GM19023 (cell line): ENCODE results near the gene PHYKPL.

Experiments used
- ATAC-seq: cut with Tn5 transposase; IDR thresholded peaks from one replicate; pipeline ENCODE4 v1.9.1; 2021; ENCODE audit warnings: mild to moderate bottlenecking, moderate library complexity; ENCODE audit not compliant: unreplicated experiment

PHYKPL gene

DNA sequence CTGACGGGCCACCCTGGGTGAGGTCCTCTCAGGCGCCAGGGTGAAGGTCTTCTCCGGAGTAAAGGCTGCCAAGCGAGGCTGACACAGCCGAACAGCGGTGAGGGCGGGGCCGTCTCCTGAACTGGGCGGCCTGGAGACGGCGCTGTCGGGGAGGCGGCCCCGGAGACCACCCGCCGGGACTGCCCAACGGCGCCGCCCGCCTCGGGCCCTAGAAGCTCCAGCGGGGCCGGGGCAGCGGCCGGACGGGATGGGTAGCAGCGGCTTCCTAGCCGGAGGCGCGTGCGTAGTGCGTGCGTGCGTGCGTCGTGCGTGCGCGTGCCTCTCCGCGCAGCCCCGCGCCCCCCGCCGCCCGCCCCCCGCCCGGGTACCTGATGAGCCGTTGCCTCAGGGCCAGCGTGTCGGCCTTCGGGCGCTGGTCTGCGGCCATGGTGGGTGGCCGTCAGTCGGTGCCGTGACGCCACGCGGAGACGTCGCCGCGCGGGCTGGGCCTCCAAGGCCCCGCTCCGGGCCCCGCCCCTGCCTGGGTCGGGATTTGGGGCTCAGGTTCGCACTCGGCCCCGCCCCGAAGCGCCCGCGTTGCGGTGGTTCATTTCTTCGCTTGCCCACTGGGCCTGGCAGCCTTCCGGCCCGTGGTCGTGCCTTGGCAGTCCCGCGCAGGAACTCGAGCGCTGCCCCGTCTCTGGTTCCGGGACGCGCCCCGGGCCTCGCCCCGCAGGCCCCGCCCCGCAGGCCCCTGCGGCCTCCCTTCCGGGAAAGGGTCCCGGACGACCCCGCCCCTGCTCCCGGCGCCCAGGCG, at the start of gene PHYKPL:
Gene PHYKPL, minus strand, starts transcription at position 679 of the 796 bp plus-strand sequence. Its CDS starts 252 bp downstream, at position 427.
- ATAC-seq: peak; percentile 65

DNA sequence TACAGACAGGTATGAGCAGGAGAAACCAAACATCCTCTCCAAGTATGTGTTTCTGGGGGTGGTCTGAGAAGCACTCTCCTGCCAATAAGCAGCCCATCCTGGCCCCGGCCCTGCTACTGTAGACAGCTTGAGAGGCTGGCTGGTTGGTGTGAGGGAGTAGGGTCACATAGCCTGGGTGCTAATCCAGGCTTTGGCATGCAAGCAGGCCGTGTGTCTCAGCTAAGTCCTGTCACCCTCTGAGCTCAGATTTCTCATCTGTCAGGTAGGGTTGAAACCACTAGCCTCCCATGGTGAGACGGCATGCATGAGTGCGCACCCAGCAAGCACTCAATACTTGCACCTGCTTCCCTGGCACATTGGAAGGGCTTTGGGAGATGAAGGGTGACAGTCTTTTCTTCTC, 49.8 kb upstream of the PHYKPL start:
- no peak for ATAC-seq

DNA sequence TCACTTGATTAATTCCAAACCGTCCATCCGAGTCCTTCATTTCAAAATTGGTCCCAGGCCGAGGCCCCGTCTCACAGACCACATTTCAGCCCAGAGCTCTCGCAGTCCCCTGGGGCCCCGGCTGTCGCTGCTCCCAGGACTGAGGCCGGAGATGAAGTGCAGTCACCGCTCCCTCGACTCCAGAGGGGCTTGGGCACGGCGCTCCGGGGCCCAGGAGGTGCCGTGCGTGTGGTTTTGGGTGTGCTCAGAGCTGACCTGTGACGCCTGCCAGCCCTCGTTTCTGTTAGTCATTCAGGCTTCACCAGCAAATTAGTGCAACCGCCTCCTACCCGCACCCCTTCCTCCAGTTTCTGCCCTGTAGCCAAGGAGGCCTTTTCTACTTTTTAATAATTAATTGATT, 48.7 kb upstream of the PHYKPL start:
- ATAC-seq: no peak

DNA sequence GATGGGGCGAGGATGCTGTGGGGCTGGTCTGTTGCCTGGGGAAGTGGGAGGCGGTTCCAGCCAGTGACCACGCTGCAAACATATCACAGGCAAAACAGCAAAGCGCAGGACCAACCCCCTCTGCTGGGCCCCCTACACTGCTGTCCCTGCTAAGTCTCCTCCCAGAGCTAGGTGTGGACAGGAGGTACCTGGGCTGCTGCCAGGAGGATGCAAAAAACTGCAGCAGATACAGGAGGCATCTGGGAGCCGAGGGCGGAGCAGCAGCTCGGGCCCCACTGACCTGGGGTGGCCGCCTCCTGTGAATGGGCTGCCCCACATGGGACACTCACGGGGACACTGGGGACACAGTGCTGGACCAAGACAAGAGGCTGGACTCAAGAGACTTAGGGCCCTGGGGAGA, 48.0 kb upstream of the PHYKPL start:
- no peak for ATAC-seq

DNA sequence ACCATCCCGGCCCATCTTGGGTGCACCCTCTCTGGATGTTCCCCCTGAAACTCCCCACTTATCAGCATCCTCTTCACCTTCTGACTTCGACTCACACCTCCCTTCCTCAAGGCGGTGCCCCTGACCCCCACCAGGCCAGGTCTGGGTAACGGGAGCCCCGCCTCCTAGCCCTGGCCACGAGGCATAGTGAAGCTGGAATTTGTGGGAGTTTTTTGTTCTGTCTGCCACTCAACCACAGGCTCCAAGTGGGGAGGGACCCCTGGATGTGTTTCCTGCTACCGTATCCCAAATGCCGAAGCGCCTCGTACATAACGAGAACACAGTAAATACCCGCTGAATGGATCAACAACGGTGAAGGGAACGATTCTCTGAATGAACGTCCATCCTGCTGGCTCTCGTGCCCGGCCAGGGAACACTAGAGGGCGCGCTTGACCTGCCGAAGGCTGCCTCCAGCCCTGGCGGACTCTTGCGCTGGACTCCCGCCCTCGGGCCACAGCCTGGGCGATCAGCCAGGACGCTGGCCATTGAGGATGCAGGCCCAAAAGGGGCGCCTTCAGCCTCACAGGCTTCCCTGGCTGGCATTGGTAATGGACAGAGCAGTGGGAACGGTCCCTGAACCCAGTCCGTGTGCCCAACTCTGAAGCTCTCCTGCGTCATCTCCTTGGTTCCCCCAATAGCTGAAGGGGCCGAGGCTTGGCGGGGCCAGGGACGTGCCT, 47.3 kb upstream of the PHYKPL start:
- ATAC-seq: peak; percentile 70

DNA sequence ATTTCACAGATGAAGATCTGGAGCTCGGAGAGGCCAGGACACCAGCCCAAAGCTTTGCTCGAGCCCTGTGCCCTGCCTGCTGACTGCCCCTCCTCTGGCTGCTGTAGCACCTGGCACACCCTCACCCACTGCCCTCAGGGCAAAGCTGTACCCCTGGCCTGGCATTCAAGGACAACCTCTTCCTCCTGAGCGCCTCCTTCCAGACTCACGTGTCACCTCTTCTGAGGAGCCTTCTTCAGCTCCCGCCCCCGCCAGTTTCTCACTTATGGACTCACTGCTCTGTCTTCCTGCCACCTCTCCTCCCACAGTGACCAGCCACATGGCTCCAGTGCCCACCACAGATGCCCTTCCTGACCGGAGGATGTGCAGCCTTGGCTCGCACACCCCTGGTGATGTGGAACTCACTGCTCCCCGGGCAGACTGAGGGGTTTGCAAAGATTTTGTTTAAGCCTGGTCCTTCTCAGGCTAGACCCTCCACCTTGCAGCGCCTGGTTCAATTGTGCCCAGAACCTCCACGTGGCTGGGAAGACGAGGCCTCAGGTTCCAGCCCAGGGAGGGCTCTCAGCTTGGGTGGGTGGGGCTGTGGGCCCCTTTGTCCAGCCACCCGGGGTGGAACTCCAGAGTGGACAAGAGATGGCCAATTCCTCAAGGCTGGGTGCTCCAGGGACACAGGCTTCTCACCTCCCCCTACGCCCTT, 46.6 kb upstream of the PHYKPL start:
- no peak for ATAC-seq

DNA sequence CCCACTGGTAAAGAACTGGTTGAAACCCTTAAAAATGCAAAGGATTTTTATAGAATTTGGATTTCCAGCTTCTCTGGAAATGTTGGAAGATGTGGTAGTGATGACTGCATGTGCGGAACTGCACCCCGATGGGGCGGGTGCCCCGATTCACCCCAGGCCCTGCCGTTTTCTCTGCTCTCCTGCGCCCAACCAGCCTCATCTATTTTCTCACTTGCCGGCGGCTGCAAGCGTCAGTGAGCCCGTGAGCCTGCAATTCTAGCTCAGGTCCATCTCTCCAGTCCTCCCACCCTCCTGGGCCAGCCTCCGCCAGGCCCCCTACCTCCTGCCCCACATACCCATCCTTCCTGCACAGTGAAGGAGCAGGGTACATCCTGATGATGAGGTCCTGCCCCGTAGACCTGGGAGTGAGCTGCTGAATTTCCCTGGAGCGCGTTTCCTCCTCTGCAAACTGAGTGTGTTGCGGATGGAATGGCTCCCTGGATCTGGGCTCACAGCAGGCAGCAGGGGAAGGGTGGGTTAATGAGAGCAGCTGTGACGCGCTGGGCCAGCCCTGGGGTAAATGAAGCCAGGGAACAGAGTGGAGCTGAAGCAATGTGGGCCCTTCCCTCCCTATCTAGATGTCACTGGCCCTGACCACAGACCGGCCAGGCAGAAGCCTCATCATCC, 45.9 kb upstream of the PHYKPL start:
- no peak for ATAC-seq

DNA sequence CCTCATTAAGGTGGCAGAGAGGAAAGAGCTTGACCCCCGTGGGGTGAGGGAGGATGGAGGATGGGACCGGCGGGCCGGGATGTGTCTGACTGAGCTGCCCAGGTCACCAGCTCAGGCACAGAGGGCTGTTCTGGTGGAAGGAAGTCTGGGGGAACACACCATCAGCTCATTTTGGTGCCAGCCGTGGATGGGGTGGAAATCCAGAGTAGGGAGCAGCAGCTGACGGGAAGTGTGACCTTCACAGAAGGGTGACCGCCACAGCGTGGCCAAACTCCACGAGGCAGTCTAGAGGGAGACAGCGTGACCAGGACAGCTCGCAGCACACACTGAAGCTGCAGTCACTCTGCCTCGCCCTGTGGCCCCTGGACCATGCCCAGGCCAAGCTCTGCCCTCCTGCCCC, 45.3 kb upstream of the PHYKPL start:
- no peak for ATAC-seq

DNA sequence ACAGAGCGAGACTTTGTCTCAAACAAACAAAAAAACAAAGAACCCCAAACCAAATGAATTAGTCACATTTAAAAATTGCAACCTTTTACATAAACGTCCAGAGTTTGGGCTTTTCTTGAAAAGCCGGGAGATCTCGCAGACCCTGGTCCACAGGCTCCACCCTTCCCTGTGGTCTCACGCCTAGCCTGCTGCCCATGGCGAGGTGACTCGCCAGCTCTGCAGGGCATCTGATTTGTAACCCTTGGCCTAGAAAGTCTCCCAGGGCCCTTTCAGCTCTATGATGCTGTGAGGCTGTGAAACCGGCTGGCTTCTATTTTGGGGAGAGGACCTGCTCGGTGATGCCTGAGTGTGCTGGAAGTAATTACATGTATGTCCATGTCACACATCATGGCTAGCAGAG, 44.7 kb upstream of the PHYKPL start:
- no peak for ATAC-seq

DNA sequence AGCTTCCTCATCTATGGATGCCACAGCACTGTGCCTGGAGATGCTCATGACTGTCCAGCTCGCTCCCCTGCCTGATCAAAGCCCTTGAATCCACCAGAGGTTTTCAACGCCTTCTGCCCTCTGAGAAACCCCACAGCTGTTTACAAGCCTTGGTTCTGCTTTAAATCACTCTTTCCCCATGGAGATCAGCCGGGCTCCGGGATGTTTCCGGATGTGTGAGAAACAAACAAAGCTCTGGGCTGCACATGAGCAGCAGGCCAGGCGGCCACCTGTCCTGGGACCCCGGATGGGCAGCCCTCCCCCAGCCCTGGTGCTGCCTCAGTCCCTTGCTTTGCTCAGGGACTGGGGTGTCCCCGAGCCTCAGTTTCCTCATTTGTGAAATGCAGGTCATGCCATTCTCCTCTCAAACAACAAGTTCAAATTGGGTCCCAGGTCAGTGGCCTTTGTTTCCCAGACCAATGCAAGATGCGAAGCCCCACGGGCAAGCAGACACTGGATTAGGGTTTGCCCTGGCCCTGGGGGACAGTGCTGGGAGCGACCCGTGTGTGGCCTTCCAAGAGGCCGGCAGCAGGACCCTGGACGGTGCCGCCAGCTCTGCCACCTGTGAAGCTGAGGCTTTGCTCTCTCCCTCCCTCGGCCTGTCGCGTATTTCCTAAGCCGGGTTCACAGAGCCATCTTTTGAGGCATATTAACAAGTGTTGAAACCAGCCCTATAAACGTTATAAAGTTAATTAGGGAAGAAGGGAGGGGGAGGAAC, 42.4 kb upstream of the PHYKPL start:
- no peak for ATAC-seq

DNA sequence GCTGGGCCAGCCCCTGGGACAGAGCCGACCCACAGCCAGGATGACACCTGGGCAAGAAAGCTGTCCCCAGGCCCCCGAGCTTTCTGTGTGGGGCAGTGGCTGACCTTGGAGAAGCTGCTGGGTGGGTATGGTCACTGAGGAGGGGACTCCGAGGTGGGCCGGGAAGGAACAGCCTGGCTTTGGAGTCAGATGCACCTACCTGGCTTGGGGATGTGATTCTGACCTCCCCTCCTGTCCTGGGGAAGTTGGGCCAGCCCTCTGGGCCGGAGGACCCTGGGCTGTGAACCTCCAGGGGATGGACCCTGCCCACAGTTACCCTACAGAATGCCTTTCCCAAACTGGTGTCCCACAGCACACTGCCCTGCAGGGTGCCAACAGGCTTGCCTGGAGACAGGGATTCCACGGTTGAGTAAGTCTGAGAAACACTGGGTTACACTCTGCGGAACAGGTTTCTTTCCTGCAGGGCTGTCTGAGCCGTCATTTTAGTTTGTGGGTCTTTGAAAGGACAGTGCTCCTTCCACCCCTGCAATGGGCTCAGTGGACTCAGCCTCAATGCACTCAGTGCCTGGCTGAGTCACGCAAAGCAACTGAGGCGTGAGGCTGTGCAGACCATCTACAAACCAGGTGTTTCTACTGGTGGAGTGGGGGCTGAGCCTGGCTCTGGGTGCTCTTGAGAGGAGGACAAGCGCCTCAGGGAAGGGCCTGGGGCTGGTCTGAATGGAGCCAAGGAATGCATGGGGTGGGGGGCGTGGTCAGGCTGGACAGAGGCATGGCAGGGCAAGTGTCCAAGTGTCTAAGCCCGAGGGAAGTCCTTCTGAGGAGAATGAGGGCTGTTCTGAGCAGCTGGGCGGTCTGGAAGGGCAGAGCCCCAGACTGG, 41.3 kb upstream of the PHYKPL start:
- ATAC-seq: no peak

DNA sequence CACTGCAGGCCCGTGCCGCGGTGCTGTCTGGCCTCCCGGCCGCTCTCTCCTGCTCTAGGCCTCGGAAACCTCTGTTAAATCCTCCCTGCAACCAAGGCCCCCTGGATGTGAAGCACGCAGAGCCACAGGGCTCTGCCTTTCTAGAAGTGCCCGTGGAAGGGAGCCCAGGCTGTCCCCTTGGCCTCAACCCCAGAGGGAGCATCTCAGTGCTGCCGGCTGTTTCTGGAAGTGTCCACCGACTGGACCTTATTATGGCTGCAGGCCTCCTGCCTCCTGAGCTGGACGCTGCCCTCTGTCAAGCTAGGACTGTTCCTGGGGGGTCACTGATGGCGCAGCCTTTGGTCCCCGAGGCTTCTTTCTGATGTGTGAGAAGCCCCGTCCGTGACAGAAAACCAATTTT, 40.4 kb upstream of the PHYKPL start:
- no peak for ATAC-seq

DNA sequence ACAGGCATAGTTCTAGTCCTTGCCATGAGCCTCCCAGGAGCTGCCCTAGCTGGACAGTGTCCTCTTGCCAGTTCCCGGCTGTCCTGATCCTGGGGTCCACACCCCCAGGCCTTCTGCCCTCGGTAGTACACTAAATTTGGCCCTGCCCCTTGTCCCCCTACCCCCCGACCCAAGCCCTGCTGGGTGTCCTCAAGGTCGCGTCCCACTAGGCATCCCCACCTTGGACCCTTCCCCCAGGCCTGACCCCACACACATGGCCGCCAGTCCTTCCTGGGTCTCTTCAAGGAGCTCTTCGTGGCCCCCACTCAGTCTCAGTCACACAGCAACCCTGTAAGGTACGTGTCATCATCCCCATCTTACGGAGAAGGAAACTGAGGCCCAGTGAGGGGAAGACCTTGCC, 40.0 kb upstream of the PHYKPL start:
- no peak for ATAC-seq

DNA sequence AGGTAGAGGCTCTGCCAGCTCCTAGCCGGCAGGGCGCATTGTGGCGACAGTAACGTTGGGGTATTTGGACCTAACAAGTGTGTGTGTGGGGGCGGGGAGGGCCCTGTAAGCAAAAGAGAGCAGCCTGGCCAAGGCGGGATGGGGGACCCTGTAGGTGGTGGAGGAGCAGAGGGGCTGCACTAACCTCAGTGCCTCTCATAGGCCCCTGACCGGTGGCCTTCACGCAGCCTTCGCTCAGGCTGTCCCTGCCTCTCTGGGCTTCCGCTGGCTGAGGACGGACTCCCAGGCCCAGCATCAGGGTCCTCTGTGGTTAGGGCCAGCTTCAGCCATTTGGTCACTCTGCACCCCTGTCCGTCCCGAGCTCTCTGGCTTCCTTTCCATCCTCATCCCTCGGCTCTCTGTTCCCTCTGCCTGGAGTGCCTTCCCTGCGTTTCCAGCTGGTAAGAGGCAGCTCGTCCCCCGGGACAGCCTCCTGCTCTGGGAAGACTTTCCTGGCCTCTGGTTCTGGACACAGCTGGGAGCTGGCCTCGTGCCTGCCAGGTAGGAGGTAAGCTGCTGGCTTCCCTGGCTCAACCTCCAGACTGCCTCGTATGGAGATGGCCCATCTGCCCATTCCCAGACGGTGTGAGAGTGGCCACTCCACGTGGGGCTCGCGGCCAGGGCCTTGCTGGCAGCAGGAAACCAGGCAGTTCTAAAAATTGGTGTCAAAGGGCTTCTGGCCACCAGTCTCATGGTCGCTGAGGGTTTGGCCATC, 39.3 kb upstream of the PHYKPL start:
- no peak for ATAC-seq

DNA sequence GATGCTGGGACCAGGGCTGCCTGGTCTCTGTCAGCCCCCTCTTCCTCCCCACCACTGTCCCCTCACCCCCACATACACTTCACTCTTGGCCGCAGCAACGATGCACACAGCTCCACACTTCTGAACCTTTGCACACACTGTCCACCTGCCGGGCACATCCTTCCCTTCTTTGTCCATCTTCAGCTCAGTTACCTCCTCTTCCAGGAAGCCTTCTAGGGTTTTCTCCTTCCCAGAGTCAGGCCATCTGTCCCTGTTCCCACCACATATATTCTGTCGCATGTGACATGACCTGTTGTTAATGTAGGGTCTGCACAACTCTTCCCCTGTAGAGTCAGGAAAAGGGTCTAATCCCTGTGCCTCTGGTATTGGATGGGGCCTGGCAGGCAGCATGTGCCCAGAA, 38.6 kb upstream of the PHYKPL start:
- ATAC-seq: no peak

DNA sequence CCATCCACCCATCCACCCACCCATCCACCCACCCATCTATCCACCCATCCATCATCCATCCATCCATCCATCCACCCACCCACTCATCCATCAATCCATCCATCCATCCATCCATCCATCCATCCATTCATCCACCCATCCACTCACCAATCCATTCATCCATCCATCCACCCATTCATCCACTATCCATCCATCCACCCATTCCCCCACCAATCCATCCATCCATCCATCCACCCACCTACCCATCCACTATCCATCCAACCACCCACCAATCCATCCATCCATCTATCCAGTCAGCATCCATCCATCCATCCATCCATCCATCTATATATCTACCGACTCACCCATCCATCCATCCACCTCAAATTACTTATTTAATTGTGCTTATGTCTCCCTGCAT, 36.9 kb upstream of the PHYKPL start:
- ATAC-seq: no peak

DNA sequence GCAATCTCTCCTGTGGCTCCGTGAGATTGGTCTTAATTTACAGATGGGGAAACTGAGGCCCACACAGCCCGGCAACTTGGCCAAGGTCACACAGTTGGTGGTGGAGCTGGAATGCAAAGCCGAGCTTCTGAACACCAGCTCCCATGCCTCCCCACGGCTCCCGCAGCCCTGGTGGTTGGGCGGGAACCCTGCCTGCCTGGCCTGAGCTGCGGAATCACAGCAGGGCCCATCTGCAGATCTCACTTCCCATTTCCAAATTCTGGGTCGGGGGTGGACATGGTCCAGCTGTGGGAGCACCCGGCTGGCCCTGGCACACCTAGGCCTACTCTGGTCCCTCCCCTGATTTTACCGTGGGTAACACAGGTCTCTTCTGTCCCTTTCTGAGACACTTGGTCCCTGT, 35.3 kb upstream of the PHYKPL start:
- no peak for ATAC-seq

DNA sequence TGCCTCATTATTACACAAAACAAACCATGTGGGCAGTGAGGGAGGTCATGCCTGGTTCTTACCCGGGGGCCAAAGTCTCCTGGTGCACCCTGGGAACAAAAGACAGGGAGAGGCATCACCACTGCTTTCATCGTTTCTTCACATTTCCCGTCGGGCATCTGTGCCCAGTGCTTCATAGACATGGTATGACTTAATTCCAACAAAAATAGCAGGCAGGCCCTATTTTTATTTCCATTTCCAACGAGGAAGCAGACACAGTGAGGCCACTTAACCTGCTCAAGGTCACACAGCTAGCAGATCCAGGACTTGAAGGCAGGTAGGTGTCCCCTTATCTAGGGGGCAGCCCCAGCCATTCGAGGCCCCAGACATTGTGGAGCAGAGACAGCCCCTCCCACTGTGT, 34.6 kb upstream of the PHYKPL start:
- ATAC-seq: no peak

DNA sequence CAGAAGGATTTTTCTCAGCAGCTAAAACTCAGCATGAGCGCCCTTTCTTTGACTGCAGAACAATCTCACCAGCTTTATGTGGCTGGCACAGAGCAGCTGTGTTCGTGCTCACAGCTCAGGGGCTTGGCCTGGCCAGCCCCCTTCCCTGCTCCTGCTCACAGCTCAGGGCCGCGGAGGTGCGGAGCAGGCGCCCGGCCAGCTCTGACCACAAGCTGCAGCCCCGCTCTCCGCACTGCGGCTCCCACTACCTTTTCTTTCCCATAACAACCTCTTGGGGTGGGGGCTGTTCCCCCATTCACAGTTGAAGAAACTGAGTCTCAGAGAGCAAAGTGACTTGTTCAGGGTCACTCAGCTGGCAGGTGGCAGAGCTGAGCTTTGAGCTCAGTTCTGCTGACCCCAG, 34.0 kb upstream of the PHYKPL start:
- ATAC-seq: no peak
